GM19193 (cell line): ENCODE measurements around the gene SPATA2L.

Experiments used
- POLR2A ChIP-seq: IDR thresholded peaks from 4 replicates; pipeline ENCODE4 v1.6.1; 2011; ENCODE audit not compliant: insufficient read depth, insufficient read length; ENCODE audit errors: extremely low read depth

The SPATA2L gene

GRCh38 chr16:89701425-89702406, at the start of gene SPATA2L:
TSS of gene SPATA2L (minus strand) at chr16:89701705. CDS start at chr16:89701232, 473 bp downstream.
- TF ChIP-seq POLR2A: peak; percentile 61

DNA sequence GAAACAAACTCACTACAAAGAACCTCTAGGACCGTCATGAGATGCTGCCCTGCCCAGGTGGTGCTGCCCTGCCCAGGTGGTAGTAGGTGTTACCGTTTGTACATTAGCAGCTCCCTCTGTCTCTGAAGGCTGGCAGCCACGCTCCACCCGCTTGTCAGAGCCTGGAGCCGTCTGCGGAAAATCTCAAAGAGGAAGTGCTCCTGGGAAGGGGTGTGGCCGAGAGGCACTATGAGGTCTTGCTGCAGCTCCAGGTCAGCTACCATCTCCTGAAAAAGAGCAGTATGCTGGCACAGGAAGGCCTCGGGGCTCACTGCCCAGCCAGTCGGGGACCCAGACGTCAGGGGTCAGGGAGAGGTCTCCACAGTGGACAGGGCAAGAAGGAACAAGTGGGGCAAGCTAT, 48.1 kb upstream of the SPATA2L start:
- TF ChIP-seq POLR2A: no peak

DNA sequence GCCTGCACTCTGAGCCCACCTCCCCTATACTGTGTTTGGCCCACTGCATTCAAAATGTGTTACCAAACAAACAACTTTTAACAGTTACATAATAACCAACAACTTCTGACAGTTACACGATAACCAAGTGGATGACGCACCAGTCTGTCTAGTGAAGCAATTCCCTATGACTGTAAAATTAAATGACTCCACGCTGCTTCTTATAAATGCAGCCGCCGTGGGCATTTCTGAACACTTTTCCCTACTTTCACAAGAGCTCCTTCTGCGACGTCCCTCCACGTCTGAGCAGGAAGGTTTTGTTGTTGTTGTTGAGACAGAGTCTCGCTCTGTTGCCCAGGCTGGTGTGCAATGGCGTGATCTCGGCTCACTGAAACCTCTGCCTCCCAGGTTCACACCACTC, 47.4 kb upstream of the SPATA2L start:
- no peak for TF ChIP-seq POLR2A

GRCh38 chr16:89748076-89748475, 46.6 kb upstream of the SPATA2L start:
- no peak for TF ChIP-seq POLR2A

DNA sequence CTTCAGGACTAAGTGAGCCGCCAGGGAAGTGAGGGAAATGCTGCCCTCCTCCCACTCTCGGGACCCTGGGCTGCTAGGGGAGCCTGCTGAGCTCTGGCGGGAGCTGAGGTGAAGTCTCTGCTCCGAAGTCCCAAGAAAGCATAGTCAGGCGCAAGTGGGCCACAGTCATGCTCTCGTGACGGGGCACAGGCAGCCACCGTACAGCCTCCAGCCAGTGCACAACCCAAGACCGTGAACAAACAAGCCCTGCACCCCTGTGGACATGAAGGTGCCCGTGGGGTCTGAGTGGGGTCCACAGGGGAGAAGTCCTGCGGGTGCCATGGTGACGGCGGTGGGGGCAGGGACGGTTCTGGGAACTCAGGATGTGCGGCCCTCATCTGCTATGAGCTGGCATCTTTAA, 44.5 kb upstream of the SPATA2L start:
- no peak for TF ChIP-seq POLR2A

DNA sequence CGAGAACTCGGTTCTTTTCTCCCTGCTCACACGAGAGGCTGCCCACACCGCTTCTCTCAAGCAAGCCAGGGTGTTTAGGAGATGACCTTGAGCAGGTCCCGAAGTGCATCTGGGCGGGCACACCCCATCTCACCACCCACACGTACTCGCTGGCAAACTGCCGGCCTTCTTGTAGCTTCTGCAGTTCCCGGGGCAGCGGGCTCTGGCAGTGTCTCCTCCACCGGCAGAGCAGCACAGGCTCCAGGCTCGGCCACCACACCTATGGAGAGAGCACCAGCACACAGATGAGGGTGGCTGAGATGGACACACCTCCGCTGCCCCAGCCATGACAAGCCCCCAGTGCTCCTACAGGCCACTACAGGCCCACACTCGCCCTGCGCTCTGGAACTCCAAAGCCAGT, 43.3 kb upstream of the SPATA2L start:
- no peak for TF ChIP-seq POLR2A

DNA sequence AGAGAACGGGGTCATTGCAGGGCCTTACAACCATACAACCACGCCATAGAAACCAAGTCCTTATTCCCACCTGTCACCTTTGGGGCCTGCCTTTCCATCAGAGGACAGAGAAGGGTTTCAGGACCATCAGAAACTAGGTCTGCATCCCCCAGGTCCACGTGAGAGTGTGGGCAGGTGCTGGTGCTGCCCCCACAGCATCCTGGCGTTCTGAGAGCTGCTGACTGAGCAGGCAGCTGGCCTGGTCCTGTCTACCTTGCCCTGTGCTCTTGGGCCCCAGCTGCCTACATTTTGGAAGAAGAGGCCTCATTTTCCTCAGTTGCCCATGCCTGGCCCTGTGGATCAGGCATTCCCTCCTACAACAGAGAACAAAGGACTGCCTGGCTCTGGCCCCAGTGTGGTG, 41.4 kb upstream of the SPATA2L start:
- TF ChIP-seq POLR2A: no peak

GRCh38 chr16:89741342-89742014, 40.0 kb upstream of the SPATA2L start:
- no peak for TF ChIP-seq POLR2A

DNA sequence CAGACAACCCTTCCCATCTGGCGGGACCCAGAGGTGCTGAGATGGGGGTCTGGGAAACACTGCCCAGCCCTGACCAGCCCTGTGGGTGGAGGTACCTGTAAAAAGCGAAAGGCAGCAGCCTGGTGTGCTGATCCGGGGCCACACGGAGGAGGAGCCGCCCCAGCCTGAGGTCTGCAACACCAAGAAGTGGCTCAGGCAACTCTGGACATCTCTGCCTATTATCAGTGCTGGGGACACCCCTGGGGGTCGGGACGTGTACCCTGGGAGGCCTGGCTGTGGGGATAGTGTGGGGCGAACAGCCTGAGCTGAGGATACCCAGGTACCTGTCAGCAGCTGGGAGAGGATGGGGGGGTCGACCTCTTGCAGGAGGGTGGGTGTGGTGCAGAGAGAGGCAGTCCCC, 37.9 kb upstream of the SPATA2L start:
- no peak for TF ChIP-seq POLR2A

DNA sequence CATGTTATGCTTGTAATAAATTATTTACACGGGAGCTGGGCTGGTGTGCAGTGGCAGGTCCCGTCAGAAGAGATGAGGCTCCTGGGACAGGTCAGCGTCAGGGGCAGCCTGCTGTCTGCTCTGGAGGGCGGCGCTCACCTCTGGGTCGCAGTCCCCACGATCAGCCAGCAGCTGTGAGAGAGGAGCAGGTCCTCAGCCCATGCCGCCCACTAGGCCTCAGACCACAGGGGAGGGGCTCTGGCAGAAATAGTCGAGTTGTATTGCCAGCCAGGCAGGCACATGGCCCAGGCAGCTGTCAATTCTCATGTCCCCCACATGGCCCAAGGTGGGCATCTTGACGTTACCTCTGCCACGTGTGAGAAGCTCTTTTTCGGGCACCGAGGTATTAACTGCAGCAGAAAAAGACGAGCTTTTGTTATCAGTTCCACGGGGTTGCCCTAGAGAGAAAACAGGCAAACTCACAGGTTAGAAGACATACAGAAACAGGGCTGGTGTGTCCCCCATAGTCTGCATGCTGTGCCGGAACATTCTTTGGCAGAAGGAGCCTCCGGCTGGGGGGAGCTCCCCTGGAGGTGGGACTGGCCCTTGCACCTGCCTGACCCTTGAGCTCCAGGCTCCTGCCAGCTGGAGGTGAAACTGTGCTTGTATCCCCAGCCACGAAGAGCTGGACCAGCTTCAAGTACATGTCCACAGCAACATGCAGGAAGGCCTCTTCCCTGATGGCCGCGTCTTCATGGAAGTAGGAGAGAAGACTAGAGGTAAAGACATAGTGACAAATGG, 37.2 kb upstream of the SPATA2L start:
- no peak for TF ChIP-seq POLR2A

DNA sequence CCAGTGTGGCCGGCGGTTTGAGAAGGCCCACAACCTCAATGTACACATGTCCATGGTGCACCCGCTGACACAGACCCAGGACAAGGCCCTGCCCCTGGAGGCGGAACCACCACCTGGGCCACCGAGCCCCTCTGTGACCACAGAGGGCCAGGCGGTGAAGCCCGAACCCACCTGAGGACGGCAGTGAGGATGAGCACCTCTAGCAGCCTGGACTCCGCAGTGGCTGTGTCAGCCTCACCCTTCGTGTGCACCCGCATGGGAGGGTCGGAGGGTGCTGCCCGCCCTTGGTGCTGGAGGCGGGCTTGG, 36.5 kb upstream of the SPATA2L start:
- no peak for TF ChIP-seq POLR2A

DNA sequence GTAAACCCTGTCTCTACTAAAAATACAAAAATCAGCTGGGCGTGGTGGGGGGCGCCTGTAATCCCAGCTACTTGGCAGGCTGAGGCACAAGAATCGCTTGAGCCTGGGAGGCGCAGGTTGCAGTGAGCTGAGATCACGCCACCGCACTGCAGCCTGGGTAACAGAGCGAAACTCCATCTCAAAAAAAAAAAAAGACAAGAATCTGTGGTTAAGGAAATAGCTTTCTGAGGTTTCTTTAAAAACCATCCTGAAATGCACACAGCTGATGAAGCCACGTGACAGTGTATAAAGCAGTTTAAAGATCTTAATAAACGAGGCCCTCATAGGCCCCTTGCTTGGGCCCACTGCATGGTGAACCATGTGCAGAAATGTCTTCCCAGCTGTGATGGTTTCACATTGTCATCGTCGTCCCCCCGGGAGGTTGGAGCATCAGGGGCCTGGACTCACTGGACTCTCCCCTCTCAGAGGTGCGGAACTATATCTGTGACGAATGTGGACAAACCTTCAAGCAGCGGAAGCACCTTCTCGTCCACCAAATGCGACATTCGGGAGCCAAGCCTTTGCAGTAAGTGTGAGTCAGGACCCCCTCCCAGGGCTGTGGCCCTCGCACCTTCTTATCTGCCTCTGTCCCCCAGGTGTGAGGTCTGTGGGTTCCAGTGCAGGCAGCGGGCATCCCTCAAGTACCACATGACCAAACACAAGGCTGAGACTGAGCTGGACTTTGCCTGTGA, 36.0 kb upstream of the SPATA2L start:
- TF ChIP-seq POLR2A: no peak

DNA sequence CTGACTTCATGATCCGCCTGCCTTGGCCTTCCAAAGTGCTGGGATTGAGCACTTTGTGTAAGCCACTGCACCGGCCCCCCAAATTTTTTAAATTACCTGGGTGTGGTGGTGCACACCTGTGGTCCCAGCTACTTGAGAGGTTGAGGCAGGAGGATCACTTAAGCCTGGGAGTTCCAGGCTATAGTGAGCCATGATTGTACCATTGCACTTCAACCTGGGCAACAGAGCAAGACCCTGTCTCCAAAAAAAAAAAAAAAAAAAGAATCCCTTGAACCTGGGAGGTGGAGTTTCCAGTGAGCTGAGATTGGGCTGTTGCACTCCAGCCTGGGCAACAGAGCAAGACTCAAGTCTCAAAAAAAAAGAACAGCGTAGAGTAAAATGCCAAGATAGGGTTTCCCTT, 35.0 kb upstream of the SPATA2L start:
- TF ChIP-seq POLR2A: no peak

- no peak for TF ChIP-seq POLR2A
Observed at GRCh38 chr16:89733792-89734191, 32.3 kb upstream of the SPATA2L start.

- TF ChIP-seq POLR2A: no peak
Observed at GRCh38 chr16:89733322-89733721, 31.8 kb upstream of the SPATA2L start.
